PC-3 (cell line): ENCODE results near the gene FAM222A.

Source experiments
- CTCF ChIP-seq: fragments of 300-600 bp; sonication (generic); conservative IDR thresholded peaks from 2 replicates; pipeline ENCODE4 v1.5.1; 2017; ENCODE audit warnings: antibody characterized with exemption, low read depth, mild to moderate bottlenecking, low read length
- EZH2 ChIP-seq: fragments of 300-600 bp; sonication (generic); IDR thresholded peaks from one replicate; pipeline ENCODE4 v1.6.1; 2017; ENCODE audit warnings: antibody characterized with exemption, mild to moderate bottlenecking, low read length; ENCODE audit not compliant: unreplicated experiment

- TF ChIP-seq CTCF (no peak), EZH2 (no peak)
Measured at GRCh38 chr12:109770861-109771670, 57.4 kb downstream of the FAM222A start.
